RWPE1 (cell line): Measurements from ENCODE around the gene EFNA1.

Source experiments
- CTCF ChIA-PET: fragments of 350-600 bp; sonication (Branson Sonifier 250); formaldehyde crosslinking; extraction: SDS; loops from one replicate; lab custom pipeline; 2021; lab: Yijun Ruan, JAX
- POLR2A ChIA-PET: fragments of 400-600 bp; formaldehyde crosslinking; extraction: SDS; loops from one replicate; lab custom pipeline; 2020; ENCODE audit warnings: antibody characterized with exemption; ENCODE audit not compliant: low non-redundant PET; lab: Yijun Ruan, JAX
- DNase-seq: peaks from one replicate; pipeline ENCODE4 v3.0.0; 2012; ENCODE audit warnings: low spot score
- H3K27ac ChIP-seq: fragments of 450-650 bp; 2 replicates; pipeline ENCODE4 v1.5.1; 2017
- TF ChIP-seq, protein P1 (sequence below): fragments of 450-650 bp; conservative IDR thresholded peaks from 2 replicates; pipeline ENCODE4 v1.5.1; 2017; ENCODE audit warnings: low read depth, mild to moderate bottlenecking

EFNA1 gene

DNA sequence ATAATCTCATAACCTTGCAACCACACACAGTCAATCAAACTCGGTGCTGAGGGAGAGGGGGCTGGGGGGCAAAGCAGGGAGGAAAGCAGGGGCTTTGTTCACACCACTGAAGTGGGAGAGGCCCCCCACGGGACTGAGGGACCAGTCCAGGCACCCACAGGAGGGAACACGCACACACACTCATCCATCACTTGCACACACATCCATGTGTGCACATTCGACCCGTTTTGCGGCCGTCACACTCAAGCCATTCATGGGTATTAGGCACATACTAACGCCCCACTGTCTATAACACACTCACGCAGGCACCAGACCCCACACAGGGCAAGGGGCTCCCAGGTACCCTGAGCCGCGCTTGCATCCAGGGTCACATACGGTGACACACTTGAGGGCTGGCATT is 35.0 kb upstream of the EFNA1 start:
- POLR2A ChIA-PET, result no interaction called here
- no peak overlapping the region for H3K27ac ChIP-seq
- CTCF ChIA-PET, result interaction anchor here (1.6 to 2.5 kb wide), 3 partner anchors 9 to 77 kb away, joined by 5 to 29 read pairs (median 17); no protein-coding TSS in a partner anchor
- TF ChIP-seq, protein P1, sequence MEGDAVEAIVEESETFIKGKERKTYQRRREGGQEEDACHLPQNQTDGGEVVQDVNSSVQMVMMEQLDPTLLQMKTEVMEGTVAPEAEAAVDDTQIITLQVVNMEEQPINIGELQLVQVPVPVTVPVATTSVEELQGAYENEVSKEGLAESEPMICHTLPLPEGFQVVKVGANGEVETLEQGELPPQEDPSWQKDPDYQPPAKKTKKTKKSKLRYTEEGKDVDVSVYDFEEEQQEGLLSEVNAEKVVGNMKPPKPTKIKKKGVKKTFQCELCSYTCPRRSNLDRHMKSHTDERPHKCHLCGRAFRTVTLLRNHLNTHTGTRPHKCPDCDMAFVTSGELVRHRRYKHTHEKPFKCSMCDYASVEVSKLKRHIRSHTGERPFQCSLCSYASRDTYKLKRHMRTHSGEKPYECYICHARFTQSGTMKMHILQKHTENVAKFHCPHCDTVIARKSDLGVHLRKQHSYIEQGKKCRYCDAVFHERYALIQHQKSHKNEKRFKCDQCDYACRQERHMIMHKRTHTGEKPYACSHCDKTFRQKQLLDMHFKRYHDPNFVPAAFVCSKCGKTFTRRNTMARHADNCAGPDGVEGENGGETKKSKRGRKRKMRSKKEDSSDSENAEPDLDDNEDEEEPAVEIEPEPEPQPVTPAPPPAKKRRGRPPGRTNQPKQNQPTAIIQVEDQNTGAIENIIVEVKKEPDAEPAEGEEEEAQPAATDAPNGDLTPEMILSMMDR, result no peak
- DNase-seq, result no peak

DNA sequence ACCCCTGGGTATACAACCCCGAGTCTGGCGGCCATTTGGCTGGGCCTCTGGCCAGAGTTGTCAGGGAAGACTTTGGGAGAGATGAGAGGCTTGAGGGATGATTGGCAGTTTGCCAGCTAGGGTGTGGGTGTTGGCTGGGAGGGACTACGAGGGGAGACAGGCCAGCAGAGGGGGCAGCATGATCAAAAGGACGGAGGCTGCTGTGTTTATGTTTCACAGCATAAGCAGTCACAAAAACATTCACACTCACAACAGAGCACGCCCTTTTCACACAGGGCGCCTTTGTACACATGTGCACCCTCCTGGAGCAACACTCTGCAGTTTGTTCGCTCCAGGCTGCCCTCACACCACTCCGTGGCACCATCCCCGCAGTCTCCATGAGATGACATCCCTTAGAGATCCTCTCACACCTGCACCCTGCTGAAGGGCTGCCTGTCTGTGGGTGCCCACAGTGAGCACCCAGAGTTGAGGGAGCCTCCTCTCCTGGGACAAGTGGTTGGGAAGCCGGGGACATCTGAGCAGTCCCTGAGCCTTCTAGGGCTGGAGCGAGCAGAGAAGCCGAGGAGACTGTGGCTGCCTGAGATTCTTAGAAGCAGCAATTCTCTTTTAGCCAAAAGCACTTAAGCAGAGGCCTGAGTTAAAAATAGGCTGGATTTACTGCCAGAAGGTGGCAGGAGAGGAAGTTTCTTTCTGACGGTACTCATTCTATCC is 33.6 kb upstream of the EFNA1 start:
- ChIA-PET CTCF (interaction anchor here (0.8 to 2.5 kb wide), 3 partner anchors 9 to 74 kb away, joined by 6 to 15 read pairs (median 12); no protein-coding TSS in a partner anchor), POLR2A (no interaction called here)
- TF ChIP-seq, protein P1, result peak; percentile 66
- DNase-seq, result no peak
- peak overlapping the region; percentile 72 for H3K27ac ChIP-seq

GRCh38 chr1:155094622-155094948 is 33.1 kb upstream of the EFNA1 start:
- DNase-seq, result no peak
- peak overlapping the region; percentile 72 for H3K27ac ChIP-seq
- TF ChIP-seq, protein P1, result no peak
- ChIA-PET POLR2A (no interaction called here), CTCF (interaction anchor here (0.6 to 2.5 kb wide), 3 partner anchors 9 to 73 kb away, joined by 4 to 15 read pairs (median 12); no protein-coding TSS in a partner anchor)

- no peak for DNase-seq
- TF ChIP-seq, protein P1, result no peak
- no peak overlapping the region for H3K27ac ChIP-seq
- CTCF ChIA-PET, result interaction anchor here (1.4 kb wide), 1 partner anchor 68 kb away, joined by 5 read pairs; no protein-coding TSS in a partner anchor
- POLR2A ChIA-PET, result no interaction called here
Measured at GRCh38 chr1:155099331-155099730, 28.3 kb upstream of the EFNA1 start.

DNA sequence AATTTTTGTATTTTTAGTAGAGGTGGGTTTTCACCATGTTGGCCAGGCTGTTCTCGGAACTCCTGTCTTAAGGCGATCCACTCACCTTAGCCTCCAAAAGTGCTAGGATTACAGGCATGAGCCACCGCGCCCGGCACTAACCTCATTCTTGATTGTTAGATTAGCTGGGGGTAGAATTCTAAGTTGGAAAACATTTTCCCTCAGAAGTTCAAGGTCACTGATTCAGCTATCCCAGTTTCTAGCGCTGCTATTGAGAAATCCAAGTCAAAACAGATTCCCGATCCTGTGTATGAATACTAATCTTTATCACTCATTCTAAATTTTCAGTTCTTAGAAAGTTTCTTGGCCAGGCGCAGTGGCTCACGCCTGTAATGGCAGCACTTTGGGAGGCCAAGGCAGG is 24.4 kb upstream of the EFNA1 start:
- no peak overlapping the region for H3K27ac ChIP-seq
- POLR2A ChIA-PET, result no interaction called here
- CTCF ChIA-PET, result no interaction called here
- no peak for DNase-seq
- TF ChIP-seq, protein P1, result no peak

DNA sequence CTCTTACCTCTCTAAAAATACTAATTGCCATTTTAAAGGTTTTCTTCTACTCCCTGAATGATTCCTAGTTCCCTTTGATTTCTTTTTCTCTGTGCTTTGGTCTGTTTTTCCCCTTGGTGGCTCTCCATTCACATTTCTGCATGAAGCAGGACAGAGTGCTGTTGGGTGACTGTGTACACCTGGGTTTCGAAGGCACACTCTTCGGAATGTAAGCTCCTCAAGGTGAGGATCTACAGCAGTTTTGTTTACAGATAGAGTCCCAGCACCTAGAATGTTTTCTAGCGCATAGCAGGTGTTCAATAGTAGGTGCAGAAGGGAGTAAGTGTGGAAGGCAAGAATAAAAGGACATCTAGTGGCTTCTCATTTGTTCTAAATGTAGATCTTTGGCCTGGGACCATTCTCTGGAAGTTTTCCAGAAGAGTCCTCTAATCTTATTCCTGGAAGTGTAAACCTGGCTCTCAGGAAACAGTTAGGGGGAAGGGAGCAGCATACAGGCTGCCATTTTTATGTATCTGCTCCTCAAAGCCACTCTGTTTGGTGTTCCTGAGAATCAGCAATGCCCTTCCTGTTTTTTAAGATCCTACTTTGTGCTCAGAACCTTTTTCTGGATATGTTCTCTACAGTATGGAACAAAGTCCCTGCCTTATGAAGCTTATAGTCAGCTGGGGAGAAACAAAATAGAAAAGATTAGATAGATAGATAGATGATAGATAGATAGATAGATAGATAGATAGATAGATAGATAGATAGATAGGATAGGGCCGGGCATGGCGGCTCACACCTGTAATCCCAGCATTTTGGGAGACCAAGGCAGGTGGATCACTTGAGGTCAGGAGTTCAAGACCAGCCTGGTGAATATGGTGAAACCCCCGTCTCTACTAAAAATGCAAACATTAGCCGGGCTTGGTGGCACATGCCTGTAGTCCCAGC is 22.8 kb upstream of the EFNA1 start:
- no peak overlapping the region for H3K27ac ChIP-seq
- no peak for DNase-seq
- ChIA-PET CTCF (interaction anchor here (1.0 to 2.3 kb wide), 2 partner anchors 13 to 62 kb away, joined by 3 to 7 read pairs; no protein-coding TSS in a partner anchor), POLR2A (no interaction called here)
- TF ChIP-seq, protein P1, result no peak
